ENCODE results near the gene CRB3.

- TF ChIP-seq CTCF (IDR thresholded peaks at IDR 0.05) (no peak), POLR2A (IDR thresholded peaks at IDR 0.05) (no peak), POLR2AphosphoS5 (IDR thresholded peaks at IDR 0.05) (no peak)
Observed at GRCh38 chr19:6501740-6502648, 37.9 kb downstream of the CRB3 start, which contains the start of gene TUBB4A.

All from stomach (tissue), 4 donors.